ENCODE data around the gene RHBDL3. TPM values are rescaled to one million over a fixed set of nuclear protein-coding genes. Genes with fewer than 3 reads are reported as not detected.

The RHBDL3 gene
- total and polyA plus RNA-seq, 10 of the 15 experiments (the other 5 are each of a cell fraction or from before 2014, with no cell fraction given) = 0.04 to 0.24 (median 0.04) TPM; not detected in 5

DNA sequence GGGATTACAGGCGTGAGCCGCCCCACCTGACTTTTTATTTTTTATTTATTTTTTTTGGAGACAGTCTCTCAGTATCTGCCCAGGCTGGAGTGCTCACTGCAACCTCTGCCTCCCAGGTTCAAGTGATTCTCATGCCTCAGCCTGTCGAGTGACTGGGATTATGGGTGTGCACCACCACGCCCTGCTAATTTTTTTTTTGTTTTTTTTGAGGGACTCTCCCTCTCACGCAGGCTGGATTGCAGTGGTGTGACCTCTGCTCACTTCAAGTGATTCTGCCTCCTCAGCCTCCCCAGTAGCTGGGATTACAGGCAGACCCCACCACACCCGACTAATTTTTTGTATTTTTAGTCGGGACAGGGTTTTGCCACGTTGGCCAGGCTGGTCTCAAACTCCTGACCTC is 92.0 kb downstream of the RHBDL3 start (continued):
- TF ChIP-seq, protein P1, sequence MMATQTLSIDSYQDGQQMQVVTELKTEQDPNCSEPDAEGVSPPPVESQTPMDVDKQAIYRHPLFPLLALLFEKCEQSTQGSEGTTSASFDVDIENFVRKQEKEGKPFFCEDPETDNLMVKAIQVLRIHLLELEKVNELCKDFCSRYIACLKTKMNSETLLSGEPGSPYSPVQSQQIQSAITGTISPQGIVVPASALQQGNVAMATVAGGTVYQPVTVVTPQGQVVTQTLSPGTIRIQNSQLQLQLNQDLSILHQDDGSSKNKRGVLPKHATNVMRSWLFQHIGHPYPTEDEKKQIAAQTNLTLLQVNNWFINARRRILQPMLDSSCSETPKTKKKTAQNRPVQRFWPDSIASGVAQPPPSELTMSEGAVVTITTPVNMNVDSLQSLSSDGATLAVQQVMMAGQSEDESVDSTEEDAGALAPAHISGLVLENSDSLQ (IDR thresholded peaks at IDR 0.05) = no peak
- no peak for TF ChIP-seq SREBF1 (IDR thresholded peaks at IDR 0.05; ENCODE audit: low read length)
- no peak for TF ChIP-seq NRF1 (conservative IDR thresholded peaks at IDR 0.05; ENCODE audit: low read depth, low read length)
- TF ChIP-seq BACH1 (IDR thresholded peaks at IDR 0.05; ENCODE audit: borderline replicate concordance) = no peak
- TF ChIP-seq RAD21 (IDR thresholded peaks at IDR 0.05; ENCODE audit: insufficient read depth, low read depth, low read length) = no peak
- TF ChIP-seq RFX5 (IDR thresholded peaks at IDR 0.05; ENCODE audit: low read depth, low read length) = no peak
- no peak for TF ChIP-seq ZNF384 (IDR thresholded peaks at IDR 0.05; ENCODE audit: borderline replicate concordance, low read depth, low read length)
- no peak for TF ChIP-seq MEF2B (IDR thresholded peaks at IDR 0.05; ENCODE audit: partially characterized antibody, poor library complexity, severe bottlenecking)
- TF ChIP-seq NR2C2 (IDR thresholded peaks at IDR 0.05; ENCODE audit: borderline replicate concordance, control insufficient read depth, insufficient read length, low read depth) = no peak
- no peak for TF ChIP-seq STAT3 (IDR thresholded peaks at IDR 0.05; ENCODE audit: low read depth, low read length)
- TF ChIP-seq, protein P2, sequence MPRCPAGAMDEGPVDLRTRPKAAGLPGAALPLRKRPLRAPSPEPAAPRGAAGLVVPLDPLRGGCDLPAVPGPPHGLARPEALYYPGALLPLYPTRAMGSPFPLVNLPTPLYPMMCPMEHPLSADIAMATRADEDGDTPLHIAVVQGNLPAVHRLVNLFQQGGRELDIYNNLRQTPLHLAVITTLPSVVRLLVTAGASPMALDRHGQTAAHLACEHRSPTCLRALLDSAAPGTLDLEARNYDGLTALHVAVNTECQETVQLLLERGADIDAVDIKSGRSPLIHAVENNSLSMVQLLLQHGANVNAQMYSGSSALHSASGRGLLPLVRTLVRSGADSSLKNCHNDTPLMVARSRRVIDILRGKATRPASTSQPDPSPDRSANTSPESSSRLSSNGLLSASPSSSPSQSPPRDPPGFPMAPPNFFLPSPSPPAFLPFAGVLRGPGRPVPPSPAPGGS (IDR thresholded peaks at IDR 0.05; ENCODE audit: borderline replicate concordance, insufficient read depth, low read depth, low read length, poor library complexity, severe bottlenecking) = no peak
- no peak for TF ChIP-seq HCFC1 (IDR thresholded peaks at IDR 0.05; ENCODE audit: low read length)
